ENCODE results near the gene BICD2. TPM values are rescaled to one million over a fixed set of nuclear protein-coding genes. Genes with fewer than 3 reads are reported as not detected.
"Not testable (repeated sequence)": the region's sequence is repeated elsewhere in the genome, so short reads cannot be mapped to it uniquely, and the experiment has no call there.

The BICD2 gene
- total RNA-seq, 1 donor from 2014 or later: 37.3 TPM

GRCh38 chr9:92804727-92805126 is 40.1 kb upstream of the BICD2 start:
- Histone ChIP-seq H3K9me3 (replicated peaks) (no peaks in the 10 kb centered on the region), H3K4me3 (no peak overlapping the region), H3K36me3 (no peaks in the 10 kb centered on the region), H3K27ac (replicated peaks) (no peak overlapping the region), H3K4me1 (peaks cover 28% of the 10 kb centered on the region), H3K27me3 (ENCODE audit: low read depth) (peaks cover 95% of the 10 kb centered on the region)
- no peak for DNase-seq
- intact Hi-C loops (cut with micrococcal nuclease): no loop called here
- TF ChIP-seq CTCF (IDR thresholded peaks at IDR 0.05; ENCODE audit: borderline replicate concordance): no peak

DNA sequence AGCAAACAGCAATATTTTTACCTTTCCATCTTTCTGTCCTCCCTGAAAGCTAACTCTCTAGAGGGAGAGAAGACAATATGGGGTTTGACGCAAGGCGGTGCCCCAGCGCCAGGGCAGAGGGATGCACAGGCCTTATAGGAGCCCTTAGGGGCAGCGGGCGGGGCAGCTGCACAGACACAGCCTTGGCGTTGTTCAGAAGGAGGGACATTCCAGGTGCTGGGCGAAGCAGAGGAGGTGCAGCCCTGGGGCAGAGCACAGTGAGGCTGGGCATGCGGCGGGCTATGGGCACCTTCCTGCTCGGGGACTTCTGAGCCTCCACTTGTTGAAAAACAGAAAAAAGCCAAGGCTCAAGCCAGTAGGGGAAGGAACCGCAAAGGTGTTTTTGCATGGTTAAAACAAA is 33.7 kb upstream of the BICD2 start:
- no peak for TF ChIP-seq CTCF (IDR thresholded peaks at IDR 0.05; ENCODE audit: borderline replicate concordance)
- no peaks in the 10 kb centered on the region for H3K4me1 ChIP-seq
- H3K36me3 ChIP-seq: no peaks in the 10 kb centered on the region
- peaks cover 88% of the 10 kb centered on the region for H3K27me3 ChIP-seq (ENCODE audit: low read depth)
- H3K4me3 ChIP-seq: no peak overlapping the region
- H3K27ac ChIP-seq (replicated peaks): no peak overlapping the region
- DNase-seq: no peak
- intact Hi-C loops (cut with micrococcal nuclease): no loop called here
- no peaks in the 10 kb centered on the region for H3K9me3 ChIP-seq (replicated peaks)

DNA sequence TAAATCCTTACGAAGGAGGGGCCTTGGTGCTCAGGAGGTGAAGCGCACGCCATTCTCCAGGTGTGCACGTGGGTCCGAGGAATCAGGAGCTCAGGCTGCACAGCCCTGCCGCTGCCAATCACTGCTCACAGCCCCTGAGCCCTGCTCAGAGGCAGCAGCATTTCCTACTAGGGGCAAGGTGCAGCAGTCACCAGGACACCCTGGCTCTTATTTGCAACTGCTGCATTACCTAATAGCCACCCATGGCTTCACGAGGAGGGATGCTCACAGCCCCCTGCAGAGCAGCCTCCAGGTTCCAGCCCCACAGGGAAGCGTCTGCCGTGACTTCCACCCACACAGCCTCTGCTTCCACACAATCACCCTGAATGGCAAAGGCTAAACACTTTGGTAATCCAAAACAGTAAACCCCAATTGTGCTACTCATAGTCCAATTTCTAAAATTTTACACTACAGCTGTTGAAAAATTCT is 31.7 kb upstream of the BICD2 start:
- peaks cover 72% of the 10 kb centered on the region for H3K27me3 ChIP-seq (ENCODE audit: low read depth)
- H3K36me3 ChIP-seq; H3K9me3 ChIP-seq (replicated peaks); H3K4me1 ChIP-seq; DNase-seq; H3K4me3 ChIP-seq; intact Hi-C loops (cut with micrococcal nuclease); H3K27ac ChIP-seq (replicated peaks): not testable (repeated sequence)

- Histone ChIP-seq H3K4me1 (no peaks in the 10 kb centered on the region), H3K27me3 (ENCODE audit: low read depth) (peaks cover 67% of the 10 kb centered on the region), H3K36me3 (no peaks in the 10 kb centered on the region), H3K9me3 (replicated peaks) (no peaks in the 10 kb centered on the region), H3K4me3 (no peak overlapping the region), H3K27ac (replicated peaks) (no peak overlapping the region)
- intact Hi-C loops (cut with micrococcal nuclease): no loop called here
- no peak for TF ChIP-seq CTCF (IDR thresholded peaks at IDR 0.05; ENCODE audit: borderline replicate concordance)
- DNase-seq: no peak
Measured at GRCh38 chr9:92795598-92796336, 31.1 kb upstream of the BICD2 start.

DNA sequence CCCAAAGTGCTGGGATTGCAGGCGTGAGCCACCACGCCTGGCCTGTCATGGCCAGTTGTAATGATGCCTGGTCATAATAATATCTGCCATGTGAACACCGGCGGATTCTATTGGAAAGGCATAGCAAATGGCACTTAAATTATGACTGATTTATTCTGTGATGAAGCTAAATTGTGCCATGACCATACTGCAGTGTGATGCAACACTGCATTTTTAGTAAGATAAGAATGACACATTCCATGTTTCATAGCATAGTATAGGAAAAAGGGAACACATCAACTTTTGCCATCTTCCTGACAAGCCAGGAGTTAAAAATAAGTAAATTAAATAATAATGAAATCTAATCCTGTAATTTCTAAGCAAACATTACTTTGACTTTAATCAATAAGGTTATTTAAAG is 30.4 kb upstream of the BICD2 start:
- peaks cover 61% of the 10 kb centered on the region for H3K27me3 ChIP-seq (ENCODE audit: low read depth)
- no peak for TF ChIP-seq CTCF (IDR thresholded peaks at IDR 0.05; ENCODE audit: borderline replicate concordance)
- intact Hi-C loops (cut with micrococcal nuclease): loop anchor here (5.0 kb wide), 1 partner anchor 78 kb away; no protein-coding TSS in a partner anchor
- no peak overlapping the region for H3K4me3 ChIP-seq
- no peaks in the 10 kb centered on the region for H3K9me3 ChIP-seq (replicated peaks)
- H3K36me3 ChIP-seq: no peaks in the 10 kb centered on the region
- H3K4me1 ChIP-seq: no peaks in the 10 kb centered on the region
- DNase-seq: no peak
- no peak overlapping the region for H3K27ac ChIP-seq (replicated peaks)

DNA sequence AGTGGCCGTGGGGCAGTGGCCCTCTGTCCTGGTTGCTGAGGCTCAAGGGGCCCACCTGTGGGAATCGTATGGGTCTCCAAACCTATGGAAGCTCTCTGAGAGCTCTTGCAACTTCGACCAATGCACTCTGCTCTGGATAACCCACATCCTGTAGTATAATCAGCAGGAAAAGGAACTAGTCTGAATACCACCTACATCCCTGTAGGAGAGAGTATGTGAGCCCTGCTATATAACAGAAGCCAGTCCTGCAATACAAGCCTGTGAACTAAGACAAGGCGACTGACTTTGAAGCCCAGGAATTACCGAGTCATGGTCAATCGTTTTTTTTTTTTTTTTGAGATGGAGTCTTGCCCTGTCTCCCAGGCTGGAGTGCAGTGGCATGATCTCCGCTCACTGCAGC is 29.8 kb upstream of the BICD2 start:
- DNase-seq: no peak
- intact Hi-C loops (cut with micrococcal nuclease): loop anchor here (5.0 kb wide), 1 partner anchor 77 kb away; no protein-coding TSS in a partner anchor
- TF ChIP-seq CTCF (IDR thresholded peaks at IDR 0.05; ENCODE audit: borderline replicate concordance): no peak
- peaks cover 55% of the 10 kb centered on the region for H3K27me3 ChIP-seq (ENCODE audit: low read depth)
- H3K9me3 ChIP-seq (replicated peaks): no peaks in the 10 kb centered on the region
- H3K4me3 ChIP-seq: no peak overlapping the region
- no peaks in the 10 kb centered on the region for H3K36me3 ChIP-seq
- no peaks in the 10 kb centered on the region for H3K4me1 ChIP-seq
- no peak overlapping the region for H3K27ac ChIP-seq (replicated peaks)

Measured in left ventricle myocardium inferior (tissue), 1 donor.